B cell (primary cell): ENCODE results near the gene SMAP2.

Experiments used
- EZH2 ChIP-seq: IDR thresholded peaks from 2 replicates; pipeline ENCODE4 v1.6.1; 2012; ENCODE audit warnings: borderline replicate concordance, low read depth, mild to moderate bottlenecking, moderate library complexity, low read length; ENCODE audit not compliant: insufficient read depth, poor library complexity, severe bottlenecking
- TF ChIP-seq, protein P1 (sequence below): fragments of 200-600 bp; IDR thresholded peaks from one replicate; pipeline ENCODE4 v1.8.0; 2022; ENCODE audit warnings: antibody characterized with exemption, mild to moderate bottlenecking

DNA sequence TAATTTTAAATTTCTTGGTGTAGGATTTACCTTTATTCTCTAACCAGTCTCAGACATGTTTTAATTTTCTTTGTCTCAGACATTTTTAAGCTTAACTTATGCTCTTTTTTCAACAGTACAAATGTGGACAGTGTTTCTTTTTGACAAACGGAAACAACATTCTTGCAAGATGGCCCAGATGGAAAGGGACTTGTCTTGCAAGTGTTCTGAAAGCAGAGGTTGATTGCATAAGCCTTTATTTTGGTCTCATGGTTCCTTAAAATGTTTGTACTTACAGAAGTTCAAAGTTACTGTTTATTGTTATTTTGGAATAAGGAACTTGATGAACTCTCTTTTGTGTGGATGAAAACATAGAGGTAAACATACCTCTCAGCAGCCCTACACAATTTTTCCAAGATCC lies 22.9 kb downstream of the SMAP2 start:
- TF ChIP-seq, protein P1, sequence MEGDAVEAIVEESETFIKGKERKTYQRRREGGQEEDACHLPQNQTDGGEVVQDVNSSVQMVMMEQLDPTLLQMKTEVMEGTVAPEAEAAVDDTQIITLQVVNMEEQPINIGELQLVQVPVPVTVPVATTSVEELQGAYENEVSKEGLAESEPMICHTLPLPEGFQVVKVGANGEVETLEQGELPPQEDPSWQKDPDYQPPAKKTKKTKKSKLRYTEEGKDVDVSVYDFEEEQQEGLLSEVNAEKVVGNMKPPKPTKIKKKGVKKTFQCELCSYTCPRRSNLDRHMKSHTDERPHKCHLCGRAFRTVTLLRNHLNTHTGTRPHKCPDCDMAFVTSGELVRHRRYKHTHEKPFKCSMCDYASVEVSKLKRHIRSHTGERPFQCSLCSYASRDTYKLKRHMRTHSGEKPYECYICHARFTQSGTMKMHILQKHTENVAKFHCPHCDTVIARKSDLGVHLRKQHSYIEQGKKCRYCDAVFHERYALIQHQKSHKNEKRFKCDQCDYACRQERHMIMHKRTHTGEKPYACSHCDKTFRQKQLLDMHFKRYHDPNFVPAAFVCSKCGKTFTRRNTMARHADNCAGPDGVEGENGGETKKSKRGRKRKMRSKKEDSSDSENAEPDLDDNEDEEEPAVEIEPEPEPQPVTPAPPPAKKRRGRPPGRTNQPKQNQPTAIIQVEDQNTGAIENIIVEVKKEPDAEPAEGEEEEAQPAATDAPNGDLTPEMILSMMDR = no peak
- TF ChIP-seq EZH2 = no peak
